ENCODE measurements around the gene UBTD1.

UBTD1 gene

DNA sequence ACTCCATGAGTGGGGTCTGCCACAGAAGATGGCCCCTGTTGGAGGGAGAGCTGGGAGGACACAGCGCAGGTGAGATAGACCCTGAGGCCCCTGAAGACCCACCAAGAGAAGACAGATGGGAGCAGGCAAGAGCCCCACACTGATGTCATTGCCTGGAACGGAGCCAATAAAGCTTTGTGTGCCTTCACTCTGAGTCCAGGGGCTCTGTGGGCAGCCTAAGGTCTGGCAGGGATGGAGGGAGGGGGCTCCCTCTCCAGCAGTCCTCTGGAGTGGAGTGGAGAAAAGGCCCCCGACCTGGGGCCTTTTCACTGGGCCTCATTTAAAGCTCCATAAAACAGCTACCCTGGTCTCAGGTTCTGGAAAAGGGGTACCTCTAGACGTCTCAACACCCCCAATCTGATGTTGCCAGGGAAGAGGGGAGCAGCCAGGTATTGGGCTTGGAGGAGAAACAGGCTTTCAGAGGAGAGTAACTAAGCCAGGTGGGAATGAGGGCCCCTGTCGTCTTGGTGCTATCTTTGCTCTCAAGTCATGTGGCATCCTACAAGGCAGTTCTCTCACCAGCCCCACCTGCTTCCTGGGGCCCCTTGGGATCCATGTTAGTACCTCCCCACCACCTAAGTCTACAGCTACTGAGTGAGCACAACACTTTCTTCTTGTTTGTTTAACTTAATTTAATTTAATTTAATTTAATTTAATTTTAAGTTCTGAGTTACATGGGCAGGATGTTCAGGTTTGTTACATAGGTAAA, 92.2 kb downstream of the UBTD1 start:
- Histone ChIP-seq H3K18ac (ENCODE audit: low read length) (peak overlapping the region; percentile 38), H4K8ac (ENCODE audit: low read depth, low read length) (no peak overlapping the region), H3K27me3 (ENCODE audit: control insufficient read depth in 3 of 3, insufficient read depth in 3 of 3, low read depth in 1 of 3, low read length in 3 of 3) (no peaks in the 10 kb centered on the region), H2BK120ac (ENCODE audit: low read depth, low read length) (no peak overlapping the region), H2BK5ac (ENCODE audit: low read length) (no peak overlapping the region), H2BK12ac (ENCODE audit: low read length) (no peak overlapping the region), H3K79me1 (ENCODE audit: low read depth, low read length) (peaks cover 1% of the 10 kb centered on the region), H3K9ac (ENCODE audit: low read depth, low read length, poor library complexity) (no peak overlapping the region), H3K4me2 (ENCODE audit: insufficient read depth, low read length, poor library complexity, severe bottlenecking) (no peak overlapping the region), H2BK15ac (ENCODE audit: low read length) (no peak overlapping the region), H3K36me3 (replicated peaks in 1 of 2; ENCODE audit: control insufficient read depth in 2 of 2, insufficient read depth in 2 of 2, low read length in 2 of 2) (no peaks in the 10 kb centered on the region), H3K27ac (replicated peaks; ENCODE audit: low read length) (no peak overlapping the region), H3K9me3 (replicated peaks in 1 of 2; ENCODE audit: control insufficient read depth in 2 of 2, insufficient read depth in 1 of 2, low read depth in 1 of 2, low read length in 2 of 2) (no peaks in the 10 kb centered on the region), H3K4me3 (ENCODE audit: low read length in 2 of 2) (no peak overlapping the region), H4K91ac (ENCODE audit: low read depth, low read length, poor library complexity) (no peak overlapping the region), H3K4me1 (ENCODE audit: control insufficient read depth in 2 of 2, insufficient read depth in 1 of 2, low read depth in 1 of 2, low read length in 2 of 2) (peaks cover under 1 to 3% of the 10 kb centered on the region in 2 donors), H3K4ac (ENCODE audit: low read length) (no peak overlapping the region), H3K23ac (ENCODE audit: low read depth, low read length, poor library complexity) (no peak overlapping the region), H2AFZ (ENCODE audit: low read length) (no peak overlapping the region), H2AK5ac (ENCODE audit: low read depth, low read length) (no peak overlapping the region), H3K14ac (ENCODE audit: low read length) (no peak overlapping the region)
- WGBS, 2 donors (ENCODE audit: extremely low coverage in 2 of 2, insufficient read length in 2 of 2, insufficient replicate concordance in 1 of 2), result no CpG with 5 or more reads among the region's 5 CpGs
- no peak for DNase-seq (ENCODE audit: low spot score)

GRCh38 chr10:97593421-97593820, 94.7 kb downstream of the UBTD1 start:
- Histone ChIP-seq H4K91ac (ENCODE audit: low read depth, low read length, poor library complexity) (no peak overlapping the region), H2BK5ac (ENCODE audit: low read length) (no peak overlapping the region), H2AFZ (ENCODE audit: low read length) (no peak overlapping the region), H3K27ac (replicated peaks; ENCODE audit: low read length) (no peak overlapping the region), H2AK5ac (ENCODE audit: low read depth, low read length) (no peak overlapping the region), H3K4me3 (ENCODE audit: low read length in 2 of 2) (no peak overlapping the region), H3K23ac (ENCODE audit: low read depth, low read length, poor library complexity) (no peak overlapping the region), H2BK120ac (ENCODE audit: low read depth, low read length) (no peak overlapping the region), H3K27me3 (ENCODE audit: control insufficient read depth in 3 of 3, insufficient read depth in 3 of 3, low read depth in 1 of 3, low read length in 3 of 3) (no peaks in the 10 kb centered on the region), H3K18ac (ENCODE audit: low read length) (no peak overlapping the region), H3K14ac (ENCODE audit: low read length) (no peak overlapping the region), H3K79me1 (ENCODE audit: low read depth, low read length) (peaks cover 1% of the 10 kb centered on the region), H2BK15ac (ENCODE audit: low read length) (no peak overlapping the region), H3K36me3 (replicated peaks in 1 of 2; ENCODE audit: control insufficient read depth in 2 of 2, insufficient read depth in 2 of 2, low read length in 2 of 2) (no peaks in the 10 kb centered on the region), H3K4me1 (ENCODE audit: control insufficient read depth in 2 of 2, insufficient read depth in 1 of 2, low read depth in 1 of 2, low read length in 2 of 2) (peaks cover 3 to 5% of the 10 kb centered on the region in 2 donors), H3K9me3 (replicated peaks in 1 of 2; ENCODE audit: control insufficient read depth in 2 of 2, insufficient read depth in 1 of 2, low read depth in 1 of 2, low read length in 2 of 2) (no peaks in the 10 kb centered on the region), H3K4ac (ENCODE audit: low read length) (no peak overlapping the region), H2BK12ac (ENCODE audit: low read length) (no peak overlapping the region), H4K8ac (ENCODE audit: low read depth, low read length) (no peak overlapping the region), H3K4me2 (ENCODE audit: insufficient read depth, low read length, poor library complexity, severe bottlenecking) (no peak overlapping the region), H3K9ac (ENCODE audit: low read depth, low read length, poor library complexity) (no peak overlapping the region)
- no peak for DNase-seq (ENCODE audit: low spot score)
- no CpG with 5 or more reads among the region's 4 CpGs for WGBS, 2 donors (ENCODE audit: extremely low coverage in 2 of 2, insufficient read length in 2 of 2, insufficient replicate concordance in 1 of 2)

DNA sequence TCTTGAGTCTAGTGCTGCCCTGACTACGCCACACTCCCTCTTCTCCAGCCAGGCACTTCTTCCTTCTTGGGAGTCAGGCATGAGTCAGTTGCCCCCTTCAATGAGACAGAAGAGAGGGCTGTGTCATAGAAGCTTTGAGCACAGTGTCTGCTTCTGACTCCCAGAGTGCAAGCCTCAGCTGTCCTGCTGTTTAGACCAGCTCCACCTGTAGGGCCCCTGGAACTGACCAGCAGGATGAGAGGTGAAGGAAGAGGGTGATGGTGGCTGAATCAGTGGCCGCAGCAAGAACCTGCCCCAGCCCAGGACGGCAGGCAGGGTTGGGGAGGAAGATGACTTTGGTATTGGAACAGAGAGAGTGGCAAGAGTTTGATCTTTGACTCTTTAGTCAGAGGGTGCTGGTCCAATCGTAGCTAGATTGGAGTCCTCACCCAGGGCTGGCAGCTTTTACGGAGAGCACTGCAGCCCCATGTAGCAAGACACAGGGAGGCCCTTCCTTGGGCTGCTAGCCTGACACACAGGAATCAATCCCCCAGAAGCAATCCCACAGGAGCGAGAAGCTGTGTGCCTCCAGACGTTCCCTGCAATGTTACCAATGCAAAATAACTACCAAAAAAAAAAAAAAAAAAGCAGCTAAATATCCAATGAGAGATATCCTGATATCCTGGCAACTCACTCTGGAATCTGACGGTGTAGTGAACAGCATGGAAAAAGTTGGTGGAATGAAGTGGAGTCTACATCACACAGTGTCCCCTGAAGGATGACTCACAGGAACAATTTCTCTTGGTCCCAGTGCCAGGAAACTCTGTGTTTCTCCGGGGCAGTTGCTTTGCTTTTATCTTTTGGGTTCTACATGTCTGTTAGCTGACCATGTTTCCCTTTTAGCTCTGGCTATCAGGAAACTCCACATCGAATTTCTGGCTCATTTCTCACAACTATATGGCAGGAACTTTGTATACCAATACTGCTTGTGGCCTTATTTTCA, 97.7 kb downstream of the UBTD1 start:
- H4K8ac ChIP-seq (ENCODE audit: low read depth, low read length), result no peak overlapping the region
- no peak overlapping the region for H2BK5ac ChIP-seq (ENCODE audit: low read length)
- no peak overlapping the region for H4K91ac ChIP-seq (ENCODE audit: low read depth, low read length, poor library complexity)
- H3K23ac ChIP-seq (ENCODE audit: low read depth, low read length, poor library complexity), result no peak overlapping the region
- H3K4me3 ChIP-seq (ENCODE audit: low read length in 2 of 2), result no peak overlapping the region
- H3K4me2 ChIP-seq (ENCODE audit: insufficient read depth, low read length, poor library complexity, severe bottlenecking), result no peak overlapping the region
- H3K14ac ChIP-seq (ENCODE audit: low read length), result no peak overlapping the region
- H2BK120ac ChIP-seq (ENCODE audit: low read depth, low read length), result no peak overlapping the region
- H2AK5ac ChIP-seq (ENCODE audit: low read depth, low read length), result no peak overlapping the region
- no peaks in the 10 kb centered on the region for H3K9me3 ChIP-seq (replicated peaks in 1 of 2; ENCODE audit: control insufficient read depth in 2 of 2, insufficient read depth in 1 of 2, low read depth in 1 of 2, low read length in 2 of 2)
- H2BK15ac ChIP-seq (ENCODE audit: low read length), result no peak overlapping the region
- no peak overlapping the region for H3K27ac ChIP-seq (replicated peaks; ENCODE audit: low read length)
- H3K79me1 ChIP-seq (ENCODE audit: low read depth, low read length), result no peaks in the 10 kb centered on the region
- peak overlapping the region; percentile 24 for H2BK12ac ChIP-seq (ENCODE audit: low read length)
- no CpG with 5 or more reads among the region's 10 CpGs for WGBS, 2 donors (ENCODE audit: extremely low coverage in 2 of 2, insufficient read length in 2 of 2, insufficient replicate concordance in 1 of 2)
- peak overlapping the region; percentile 75 for H2AFZ ChIP-seq (ENCODE audit: low read length)
- no peaks in the 10 kb centered on the region for H3K36me3 ChIP-seq (replicated peaks in 1 of 2; ENCODE audit: control insufficient read depth in 2 of 2, insufficient read depth in 2 of 2, low read length in 2 of 2)
- no peaks in the 10 kb centered on the region for H3K27me3 ChIP-seq (ENCODE audit: control insufficient read depth in 3 of 3, insufficient read depth in 3 of 3, low read depth in 1 of 3, low read length in 3 of 3)
- H3K4ac ChIP-seq (ENCODE audit: low read length), result no peak overlapping the region
- H3K4me1 ChIP-seq (ENCODE audit: control insufficient read depth in 2 of 2, insufficient read depth in 1 of 2, low read depth in 1 of 2, low read length in 2 of 2), result peaks cover 2 to 3% of the 10 kb centered on the region in 2 donors
- no peak for DNase-seq (ENCODE audit: low spot score)
- H3K9ac ChIP-seq (ENCODE audit: low read depth, low read length, poor library complexity), result no peak overlapping the region
- no peak overlapping the region for H3K18ac ChIP-seq (ENCODE audit: low read length)

- H3K4me1 ChIP-seq (ENCODE audit: control insufficient read depth in 2 of 2, insufficient read depth in 1 of 2, low read depth in 1 of 2, low read length in 2 of 2), result peaks cover 2 to 5% of the 10 kb centered on the region in 2 donors
- H3K27ac ChIP-seq (replicated peaks; ENCODE audit: low read length), result no peak overlapping the region
- no peak overlapping the region for H3K14ac ChIP-seq (ENCODE audit: low read length)
- H3K79me1 ChIP-seq (ENCODE audit: low read depth, low read length), result no peaks in the 10 kb centered on the region
- no peak overlapping the region for H2BK120ac ChIP-seq (ENCODE audit: low read depth, low read length)
- WGBS, 2 donors (ENCODE audit: extremely low coverage in 2 of 2, insufficient read length in 2 of 2, insufficient replicate concordance in 1 of 2), result no CpG with 5 or more reads among the region's 2 CpGs
- H4K8ac ChIP-seq (ENCODE audit: low read depth, low read length), result no peak overlapping the region
- no peak overlapping the region for H2BK15ac ChIP-seq (ENCODE audit: low read length)
- DNase-seq (ENCODE audit: low spot score), result no peak
- no peak overlapping the region for H3K4me2 ChIP-seq (ENCODE audit: insufficient read depth, low read length, poor library complexity, severe bottlenecking)
- no peaks in the 10 kb centered on the region for H3K36me3 ChIP-seq (replicated peaks in 1 of 2; ENCODE audit: control insufficient read depth in 2 of 2, insufficient read depth in 2 of 2, low read length in 2 of 2)
- H3K18ac ChIP-seq (ENCODE audit: low read length), result no peak overlapping the region
- H3K4me3 ChIP-seq (ENCODE audit: low read length in 2 of 2), result no peak overlapping the region
- H2BK12ac ChIP-seq (ENCODE audit: low read length), result no peak overlapping the region
- no peak overlapping the region for H3K23ac ChIP-seq (ENCODE audit: low read depth, low read length, poor library complexity)
- no peak overlapping the region for H3K9ac ChIP-seq (ENCODE audit: low read depth, low read length, poor library complexity)
- H2AFZ ChIP-seq (ENCODE audit: low read length), result no peak overlapping the region
- no peak overlapping the region for H4K91ac ChIP-seq (ENCODE audit: low read depth, low read length, poor library complexity)
- no peak overlapping the region for H2AK5ac ChIP-seq (ENCODE audit: low read depth, low read length)
- no peak overlapping the region for H2BK5ac ChIP-seq (ENCODE audit: low read length)
- no peaks in the 10 kb centered on the region for H3K27me3 ChIP-seq (ENCODE audit: control insufficient read depth in 3 of 3, insufficient read depth in 3 of 3, low read depth in 1 of 3, low read length in 3 of 3)
- no peak overlapping the region for H3K4ac ChIP-seq (ENCODE audit: low read length)
- no peaks in the 10 kb centered on the region for H3K9me3 ChIP-seq (replicated peaks in 1 of 2; ENCODE audit: control insufficient read depth in 2 of 2, insufficient read depth in 1 of 2, low read depth in 1 of 2, low read length in 2 of 2)
Measured at GRCh38 chr10:97597778-97598177, 99.1 kb downstream of the UBTD1 start.
